Measurements from ENCODE around the gene RAB10.
"Not testable (repeated sequence)": the region's sequence is repeated elsewhere in the genome, so short reads cannot be mapped to it uniquely, and the experiment has no call there.

RAB10 gene

GRCh38 chr2:26011990-26012856 lies 21.7 kb upstream of the RAB10 start:
- no peak overlapping the region for H3K4me3 ChIP-seq (ENCODE audit: low read length)
- no peak for DNase-seq (ENCODE audit: low read depth, low spot score)

GRCh38 chr2:26013668-26014067 lies 20.2 kb upstream of the RAB10 start:
- H3K4me3 ChIP-seq (ENCODE audit: low read length), result no peak overlapping the region
- DNase-seq (ENCODE audit: low read depth, low spot score), result no peak

DNA sequence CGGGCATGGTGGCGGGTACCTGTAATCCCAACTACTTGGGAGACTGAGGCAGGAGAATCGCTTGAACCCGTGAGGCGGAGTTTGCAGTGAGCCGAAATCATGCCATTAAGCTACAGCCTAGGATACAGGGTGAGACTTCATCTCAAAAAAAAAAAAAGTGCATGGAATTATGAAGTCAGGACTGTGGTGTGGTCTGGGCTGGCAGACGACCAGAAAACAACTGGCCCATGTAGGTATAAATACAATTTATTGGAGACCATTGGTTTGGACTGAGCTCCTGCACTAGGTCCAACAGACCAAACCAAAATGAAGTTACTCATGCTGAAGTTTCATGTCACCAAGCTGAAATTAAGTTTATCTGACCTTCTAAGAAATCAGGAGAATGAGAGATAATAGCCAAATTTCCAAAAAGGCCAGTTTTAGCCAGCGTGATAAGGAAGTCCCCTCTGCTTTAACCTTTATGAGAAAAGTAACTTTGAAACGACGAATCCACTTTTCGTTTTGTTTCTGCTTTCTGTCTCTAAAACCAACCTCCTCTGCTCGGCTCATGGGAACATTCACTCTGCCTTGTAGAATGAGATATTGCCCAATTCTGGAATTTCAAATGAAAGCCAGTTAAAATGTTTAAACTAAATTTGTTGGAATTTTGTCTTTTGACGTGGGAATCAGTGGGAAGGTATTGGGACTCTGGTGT lies 17.7 kb upstream of the RAB10 start:
- H3K4me3 ChIP-seq (ENCODE audit: low read length), result no peak overlapping the region
- DNase-seq (ENCODE audit: low read depth, low spot score), result no peak

GRCh38 chr2:26016706-26017045 lies 17.2 kb upstream of the RAB10 start:
- not testable (repeated sequence) for H3K4me3 ChIP-seq (ENCODE audit: low read length); DNase-seq (ENCODE audit: low read depth, low spot score)

DNA sequence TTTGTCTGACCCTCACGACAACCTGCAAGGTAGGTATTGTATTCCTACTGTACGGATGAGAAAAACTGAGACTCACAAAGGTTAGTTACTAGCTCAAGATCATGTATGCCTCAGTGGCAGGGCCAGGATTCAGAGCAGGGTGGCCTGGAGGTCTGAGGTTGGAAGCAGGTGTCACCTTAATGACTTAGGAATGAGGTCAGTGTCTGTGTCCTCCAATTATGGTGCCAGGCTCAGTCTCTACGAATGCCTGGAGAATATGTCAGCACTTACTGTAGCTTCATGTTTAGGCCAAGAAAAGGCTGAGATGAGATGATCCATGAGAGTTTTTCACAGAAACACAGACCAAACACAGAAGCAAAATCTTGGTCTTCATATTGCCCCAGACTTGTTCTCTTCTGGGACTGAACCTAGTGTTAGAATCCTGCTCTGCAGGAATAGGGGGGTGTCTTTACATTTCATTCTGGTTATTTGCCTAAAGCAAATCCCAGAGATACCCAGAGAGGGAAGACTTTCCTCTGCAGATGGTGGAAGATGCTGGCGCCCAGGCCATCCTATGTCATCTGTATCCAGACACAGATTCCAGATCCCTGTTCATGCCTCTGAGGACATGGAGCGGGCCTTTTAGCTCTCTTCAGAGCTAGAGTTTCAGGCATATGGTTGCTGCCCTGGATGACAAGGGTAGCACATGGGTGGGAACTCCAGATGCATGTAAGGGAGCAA lies 16.3 kb upstream of the RAB10 start:
- no peak for DNase-seq (ENCODE audit: low read depth, low spot score)
- no peak overlapping the region for H3K4me3 ChIP-seq (ENCODE audit: low read length)

DNA sequence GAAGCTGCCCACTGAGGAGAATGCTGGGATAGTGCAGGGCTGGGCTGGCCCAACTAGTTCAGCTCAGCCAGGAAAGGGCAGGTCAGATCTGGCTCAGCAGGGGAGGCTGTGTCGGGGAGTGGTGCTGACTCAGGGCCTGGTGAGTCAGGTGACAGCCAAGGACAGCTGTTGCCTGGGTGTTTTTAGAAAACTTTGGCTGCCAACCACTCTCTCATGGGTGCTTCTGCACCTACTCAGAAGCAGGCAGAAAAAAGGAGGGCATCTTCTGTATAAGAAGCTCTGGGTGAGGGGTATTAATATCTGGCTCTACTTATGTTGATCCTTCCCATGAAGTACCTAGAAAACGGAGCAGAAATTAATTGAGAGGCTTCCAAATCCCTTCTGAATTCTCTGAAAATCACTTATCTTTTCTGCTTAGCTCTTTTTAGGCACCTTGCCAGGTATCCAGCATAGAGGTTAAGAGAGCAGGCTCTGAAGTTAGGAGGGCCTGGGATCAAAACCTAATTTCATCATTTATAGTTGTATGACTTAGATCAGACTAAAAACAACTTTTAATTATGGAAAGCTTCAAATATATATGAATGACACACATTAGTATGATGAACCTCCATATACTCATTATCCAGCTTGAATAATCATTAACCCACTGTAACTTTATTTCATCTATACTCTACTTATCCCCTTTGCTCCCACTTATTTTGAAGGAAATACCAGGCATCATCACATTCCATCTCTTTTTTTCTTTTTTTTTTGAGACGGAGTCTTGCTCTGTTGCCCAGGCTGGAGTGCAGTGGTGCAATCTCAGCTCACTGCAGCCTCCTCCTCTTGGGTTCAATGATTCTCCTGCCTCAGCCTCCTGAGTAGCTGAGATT lies 15.5 kb upstream of the RAB10 start:
- no peak overlapping the region for H3K4me3 ChIP-seq (ENCODE audit: low read length)
- no peak for DNase-seq (ENCODE audit: low read depth, low spot score)

DNA sequence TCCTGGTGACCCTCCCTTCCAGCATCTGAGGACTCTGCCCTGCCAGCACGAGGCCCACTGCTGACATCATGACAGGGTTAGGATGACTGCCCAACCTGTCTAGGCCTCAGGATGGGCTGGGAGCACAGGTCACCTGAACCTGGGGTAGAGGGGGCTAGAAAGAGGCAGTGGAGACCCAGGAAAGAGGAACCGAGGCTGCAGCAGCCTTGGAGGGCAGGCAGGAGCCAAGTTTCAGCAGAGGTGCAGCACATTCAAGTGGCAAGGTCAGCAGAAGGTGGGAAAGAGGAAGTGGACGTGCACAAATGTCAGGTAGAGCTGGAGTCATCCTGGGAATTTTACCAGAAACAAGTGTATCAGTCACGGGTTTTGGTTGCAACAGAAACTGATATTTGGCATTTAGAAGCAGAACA lies 13.6 kb upstream of the RAB10 start:
- no peak for DNase-seq (ENCODE audit: low read depth, low spot score)
- H3K4me3 ChIP-seq (ENCODE audit: low read length), result no peak overlapping the region

DNA sequence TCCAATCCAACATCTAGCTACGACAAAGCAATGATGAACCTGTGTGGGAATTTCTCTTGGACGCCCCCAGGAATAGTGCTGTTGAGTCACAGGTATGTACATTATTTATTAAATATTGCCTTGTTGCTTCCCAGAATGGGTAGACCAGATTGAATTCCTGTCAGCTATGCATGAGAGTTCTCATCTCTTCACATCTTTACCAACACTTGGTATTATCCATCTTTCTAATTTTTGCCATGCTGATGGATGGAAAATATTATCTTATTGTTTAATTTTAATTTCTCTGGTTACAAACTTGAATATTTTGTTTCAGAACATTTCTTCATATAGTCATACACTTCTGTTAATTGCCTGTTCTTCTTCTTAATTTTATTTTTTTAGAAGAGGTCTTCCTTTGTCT lies 9.6 kb upstream of the RAB10 start:
- no peak for DNase-seq (ENCODE audit: low read depth, low spot score)
- no peak overlapping the region for H3K4me3 ChIP-seq (ENCODE audit: low read length)

DNA sequence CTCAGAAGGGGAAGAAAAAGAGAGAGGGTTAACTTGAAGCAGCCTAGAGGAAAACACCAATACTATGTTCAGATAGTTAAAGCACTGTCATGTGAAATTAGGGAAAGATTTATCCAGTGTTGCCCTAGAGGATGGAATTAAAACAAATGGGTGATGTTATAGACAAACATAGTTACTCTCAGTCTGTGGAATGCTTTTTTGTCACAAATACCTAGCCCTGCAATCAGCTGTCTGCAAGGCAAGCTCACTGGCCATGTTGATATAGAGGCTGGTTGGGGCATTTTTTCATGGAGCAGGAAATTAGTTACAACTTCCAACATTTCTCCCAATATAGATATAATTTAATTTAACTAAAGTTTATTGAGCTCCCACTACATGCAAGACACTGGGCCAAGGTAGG lies 8.4 kb upstream of the RAB10 start:
- no peak for DNase-seq (ENCODE audit: low read depth, low spot score)
- H3K4me3 ChIP-seq (ENCODE audit: low read length), result no peak overlapping the region

DNA sequence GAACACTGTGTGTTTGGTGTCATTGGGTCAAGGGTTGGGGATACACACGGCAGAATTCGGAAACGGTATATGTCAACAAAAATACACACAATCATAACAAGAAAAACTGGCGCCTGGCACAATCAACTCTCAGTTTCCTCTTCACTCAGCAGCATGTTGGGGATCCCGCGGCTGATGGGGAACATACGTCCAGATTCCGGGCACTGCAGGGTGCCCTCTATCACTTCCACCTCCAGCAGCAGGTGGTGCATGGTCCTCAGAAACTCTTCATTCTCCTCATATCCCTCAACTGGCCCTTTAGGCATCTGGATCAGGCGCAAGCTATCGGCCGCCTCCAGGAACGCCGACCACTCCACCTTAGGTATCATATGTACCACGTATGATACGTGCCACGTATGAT lies 5.8 kb upstream of the RAB10 start:
- not testable (repeated sequence) for H3K4me3 ChIP-seq (ENCODE audit: low read length); DNase-seq (ENCODE audit: low read depth, low spot score)

- not testable (repeated sequence) for DNase-seq (ENCODE audit: low read depth, low spot score)
- peak overlapping the region; percentile 96 for H3K4me3 ChIP-seq (ENCODE audit: low read length)
Observed at GRCh38 chr2:26032586-26033269, 1.2 kb upstream of the RAB10 start.

GRCh38 chr2:26033270-26033817 lies 540 bp upstream of the RAB10 start:
- peak overlapping the region; percentile 96 for H3K4me3 ChIP-seq (ENCODE audit: low read length)
- no peak for DNase-seq (ENCODE audit: low read depth, low spot score)

DNA sequence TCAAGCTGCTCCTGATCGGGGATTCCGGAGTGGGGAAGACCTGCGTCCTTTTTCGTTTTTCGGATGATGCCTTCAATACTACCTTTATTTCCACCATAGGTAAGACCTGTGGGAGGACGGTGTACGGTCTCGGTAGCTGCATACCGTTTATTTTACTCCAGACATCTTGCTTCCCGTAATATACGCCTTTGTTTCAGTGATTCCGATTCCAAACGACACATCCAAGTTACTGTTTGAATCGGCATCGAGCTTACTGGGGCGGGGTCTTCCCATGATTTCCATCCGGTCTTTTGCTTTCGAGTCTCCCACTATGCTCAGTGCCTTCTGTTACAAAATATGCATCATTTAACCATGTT lies 731 bp downstream of the RAB10 start:
- no peak for DNase-seq (ENCODE audit: low read depth, low spot score)
- H3K4me3 ChIP-seq (ENCODE audit: low read length), result peak overlapping the region; percentile 96

DNA sequence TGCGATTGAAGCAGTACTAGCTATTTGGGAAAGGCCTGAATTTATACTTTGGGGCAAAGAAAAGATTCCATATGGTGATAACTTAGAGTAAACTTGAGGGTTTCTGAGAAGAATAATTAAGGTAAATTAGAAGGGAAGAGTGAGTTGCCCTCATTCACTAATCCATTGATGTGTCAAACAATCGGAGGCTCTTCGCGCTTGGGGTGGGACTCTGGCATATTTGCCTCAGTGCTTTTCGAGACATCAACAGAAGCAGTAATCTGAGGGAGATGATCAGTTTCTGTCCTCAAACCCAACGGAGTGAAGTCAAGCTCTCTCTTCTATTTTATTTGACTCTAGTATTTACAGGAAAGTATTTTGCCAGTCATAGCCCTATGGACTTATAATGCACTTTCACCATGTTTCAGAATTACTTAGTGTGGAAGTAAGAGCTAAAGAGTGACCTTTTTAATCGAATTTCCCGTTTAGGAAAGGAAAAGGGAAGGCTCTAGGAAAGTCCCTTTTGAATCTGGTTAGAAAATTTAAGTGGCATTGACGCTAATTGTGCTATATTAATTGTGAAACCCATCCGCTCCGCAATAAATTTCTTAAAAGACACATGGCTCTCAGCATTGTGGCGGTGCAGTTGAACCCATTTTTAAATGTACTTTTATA lies 1.3 kb downstream of the RAB10 start:
- peak overlapping the region; percentile 96 for H3K4me3 ChIP-seq (ENCODE audit: low read length)
- no peak for DNase-seq (ENCODE audit: low read depth, low spot score)

DNA sequence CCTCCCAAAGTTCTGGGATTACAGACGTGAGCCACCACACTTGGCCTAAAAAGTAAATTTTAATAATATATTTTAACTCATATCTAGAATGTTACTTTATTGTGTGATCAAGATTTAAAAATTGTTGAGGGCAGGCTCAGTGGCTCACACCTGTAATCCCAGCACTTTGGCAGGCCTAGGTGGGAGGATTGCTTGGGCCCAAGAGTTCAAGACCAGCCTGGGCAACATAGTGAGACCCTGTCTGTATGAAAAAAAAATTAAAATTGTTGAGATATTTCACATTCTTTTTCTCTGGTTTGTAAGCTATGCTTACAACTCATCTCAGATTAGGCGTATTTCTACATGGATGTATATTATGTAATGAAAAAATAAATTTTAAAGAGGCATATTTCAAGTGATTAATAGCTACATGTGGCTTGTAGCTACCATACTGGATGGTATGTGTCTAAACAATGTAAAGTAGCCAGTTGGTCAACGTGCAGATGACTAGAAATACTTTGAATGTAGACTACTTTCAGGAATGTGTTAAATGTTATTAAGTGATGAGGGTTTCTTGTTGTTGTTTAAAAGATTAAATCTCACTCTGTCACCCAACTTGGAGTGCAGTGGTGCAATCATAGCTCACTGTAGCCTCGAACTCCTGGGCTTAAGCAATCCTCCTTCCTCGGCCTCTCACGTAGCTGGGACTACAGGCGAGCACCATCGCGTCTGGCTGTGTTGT lies 5.9 kb downstream of the RAB10 start:
- H3K4me3 ChIP-seq (ENCODE audit: low read length), result no peak overlapping the region
- no peak for DNase-seq (ENCODE audit: low read depth, low spot score)

DNA sequence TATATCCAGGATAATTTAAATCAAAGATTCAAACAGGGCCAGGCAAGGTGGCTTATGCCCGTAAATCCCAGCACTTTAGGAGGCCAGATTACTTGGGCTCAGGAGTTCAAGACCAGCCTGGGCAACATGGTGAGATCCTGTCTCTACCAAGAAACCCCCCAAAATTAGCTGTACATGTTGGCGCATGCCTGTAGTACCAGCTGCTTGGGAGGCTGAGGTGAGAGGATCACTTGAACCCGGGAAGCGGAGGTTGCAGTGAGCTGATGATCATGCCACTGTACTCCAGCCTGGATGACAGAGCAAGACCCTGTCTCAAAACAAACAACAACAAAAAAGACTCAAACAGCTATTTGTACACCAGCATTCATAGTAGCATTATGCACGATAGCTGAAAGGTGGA lies 9.2 kb downstream of the RAB10 start:
- DNase-seq (ENCODE audit: low read depth, low spot score), result no peak
- H3K4me3 ChIP-seq (ENCODE audit: low read length), result no peak overlapping the region

Measured in Jurkat, Clone E6-1 (cell line).